Measurements from ENCODE around the gene POLDIP2. TPM values are rescaled to one million over a fixed set of nuclear protein-coding genes. Genes with fewer than 3 reads are reported as not detected.

Gene POLDIP2
- total RNA-seq, 1 donor from 2014 or later, result 78.2 TPM

GRCh38 chr17:28347261-28347891 is 10.0 kb downstream of the POLDIP2 start:
- H3K27me3 Mint-ChIP-seq (ENCODE audit: low read depth), result no peaks in the 10 kb centered on the region
- TF ChIP-seq CTCF (conservative IDR thresholded peaks at IDR 0.05), result no peak
- no peaks in the 10 kb centered on the region for H3K4me1 Mint-ChIP-seq
- H3K36me3 Mint-ChIP-seq (ENCODE audit: low read depth), result peaks cover 10% of the 10 kb centered on the region
- DNase-seq (ENCODE audit: low read depth, low spot score), result no peak
- no peaks in the 10 kb centered on the region for H3K9me3 Mint-ChIP-seq
- H3K27ac Mint-ChIP-seq (ENCODE audit: unreplicated experiment), result peak overlapping the region; percentile 27
- no peak overlapping the region for H3K4me3 Mint-ChIP-seq

GRCh38 chr17:28346746-28347246 is 10.5 kb downstream of the POLDIP2 start:
- Mint-ChIP-seq H3K27ac (ENCODE audit: unreplicated experiment) (no peak overlapping the region), H3K9me3 (no peaks in the 10 kb centered on the region), H3K4me3 (no peak overlapping the region), H3K36me3 (ENCODE audit: low read depth) (peaks cover 12% of the 10 kb centered on the region), H3K27me3 (ENCODE audit: low read depth) (no peaks in the 10 kb centered on the region), H3K4me1 (no peaks in the 10 kb centered on the region)
- TF ChIP-seq CTCF (conservative IDR thresholded peaks at IDR 0.05), result peak; percentile 43
- no peak for DNase-seq (ENCODE audit: low read depth, low spot score)

GRCh38 chr17:28346199-28346580 is 11.1 kb downstream of the POLDIP2 start:
- Mint-ChIP-seq H3K36me3 (ENCODE audit: low read depth) (peaks cover 10% of the 10 kb centered on the region), H3K4me1 (no peaks in the 10 kb centered on the region), H3K27me3 (ENCODE audit: low read depth) (no peaks in the 10 kb centered on the region), H3K4me3 (no peak overlapping the region), H3K27ac (ENCODE audit: unreplicated experiment) (no peak overlapping the region), H3K9me3 (no peaks in the 10 kb centered on the region)
- no peak for TF ChIP-seq CTCF (conservative IDR thresholded peaks at IDR 0.05)
- no peak for DNase-seq (ENCODE audit: low read depth, low spot score)

GRCh38 chr17:28345419-28346198 is 11.7 kb downstream of the POLDIP2 start:
- H3K27ac Mint-ChIP-seq (ENCODE audit: unreplicated experiment), result no peak overlapping the region
- H3K27me3 Mint-ChIP-seq (ENCODE audit: low read depth), result no peaks in the 10 kb centered on the region
- TF ChIP-seq CTCF (conservative IDR thresholded peaks at IDR 0.05), result no peak
- no peaks in the 10 kb centered on the region for H3K9me3 Mint-ChIP-seq
- peaks cover 5% of the 10 kb centered on the region for H3K36me3 Mint-ChIP-seq (ENCODE audit: low read depth)
- H3K4me3 Mint-ChIP-seq, result no peak overlapping the region
- H3K4me1 Mint-ChIP-seq, result no peaks in the 10 kb centered on the region
- no peak for DNase-seq (ENCODE audit: low read depth, low spot score)

- Mint-ChIP-seq H3K4me3 (peak overlapping the region; percentile 19), H3K27ac (ENCODE audit: unreplicated experiment) (no peak overlapping the region), H3K36me3 (ENCODE audit: low read depth) (peaks cover 5% of the 10 kb centered on the region), H3K27me3 (ENCODE audit: low read depth) (no peaks in the 10 kb centered on the region), H3K4me1 (no peaks in the 10 kb centered on the region), H3K9me3 (no peaks in the 10 kb centered on the region)
- no peak for DNase-seq (ENCODE audit: low read depth, low spot score)
- TF ChIP-seq CTCF (conservative IDR thresholded peaks at IDR 0.05), result no peak
These were observed 12.9 kb downstream of the POLDIP2 start for GRCh38 chr17:28344435-28344901.
